ENCODE data around the gene SH2D6. TPM values are rescaled to one million over a fixed set of nuclear protein-coding genes. Genes with fewer than 3 reads are reported as not detected.

The SH2D6 gene
- total RNA-seq, 2 donors from 2014 or later = 0.24 to 0.81 TPM

- no peak overlapping the region for H3K27ac Mint-ChIP-seq
- ATAC-seq (no peak), DNase-seq (ENCODE audit: low spot score) (no peak)
- no peaks in the 10 kb centered on the region for H3K4me1 Mint-ChIP-seq (ENCODE audit: low read depth in 2 of 2)
- no peaks in the 10 kb centered on the region for H3K27me3 Mint-ChIP-seq
- no peak overlapping the region for H3K4me3 Mint-ChIP-seq
- no peaks in the 10 kb centered on the region for H3K36me3 Mint-ChIP-seq
- H3K9me3 Mint-ChIP-seq = no peaks in the 10 kb centered on the region
Measured at GRCh38 chr2:85445316-85446295, 27.1 kb downstream of the SH2D6 start.

- Mint-ChIP-seq H3K36me3 (no peaks in the 10 kb centered on the region), H3K4me1 (ENCODE audit: low read depth in 2 of 2) (no peaks in the 10 kb centered on the region), H3K4me3 (no peak overlapping the region), H3K9me3 (no peaks in the 10 kb centered on the region), H3K27me3 (no peaks in the 10 kb centered on the region), H3K27ac (no peak overlapping the region)
- DNase-seq (ENCODE audit: low spot score) = no peak
- no peak for ATAC-seq
Measured at GRCh38 chr2:85446296-85447221, 28.0 kb downstream of the SH2D6 start.

- H3K4me1 Mint-ChIP-seq (ENCODE audit: low read depth in 2 of 2) = no peaks in the 10 kb centered on the region
- ATAC-seq = no peak
- H3K4me3 Mint-ChIP-seq = no peak overlapping the region
- no peak overlapping the region for H3K27ac Mint-ChIP-seq
- H3K36me3 Mint-ChIP-seq = no peaks in the 10 kb centered on the region
- no peak for DNase-seq (ENCODE audit: low spot score)
- H3K27me3 Mint-ChIP-seq = no peaks in the 10 kb centered on the region
- H3K9me3 Mint-ChIP-seq = no peaks in the 10 kb centered on the region
Measured at GRCh38 chr2:85447222-85447585, 28.7 kb downstream of the SH2D6 start.

- Mint-ChIP-seq H3K4me1 (ENCODE audit: low read depth in 2 of 2) (no peaks in the 10 kb centered on the region), H3K9me3 (no peaks in the 10 kb centered on the region), H3K4me3 (no peak overlapping the region), H3K27ac (no peak overlapping the region), H3K27me3 (no peaks in the 10 kb centered on the region), H3K36me3 (no peaks in the 10 kb centered on the region)
- DNase-seq (ENCODE audit: low spot score) (no peak), ATAC-seq (no peak)
Measured at GRCh38 chr2:85448461-85449213, 30.1 kb downstream of the SH2D6 start.

GRCh38 chr2:85449214-85449588 is 30.7 kb downstream of the SH2D6 start:
- Mint-ChIP-seq H3K36me3 (no peaks in the 10 kb centered on the region), H3K4me1 (ENCODE audit: low read depth in 2 of 2) (no peaks in the 10 kb centered on the region), H3K9me3 (no peaks in the 10 kb centered on the region), H3K4me3 (no peak overlapping the region), H3K27ac (no peak overlapping the region), H3K27me3 (no peaks in the 10 kb centered on the region)
- DNase-seq (ENCODE audit: low spot score) (no peak), ATAC-seq (no peak)

- Mint-ChIP-seq H3K9me3 (no peaks in the 10 kb centered on the region), H3K4me1 (ENCODE audit: low read depth in 2 of 2) (no peaks in the 10 kb centered on the region), H3K4me3 (no peak overlapping the region), H3K27me3 (no peaks in the 10 kb centered on the region), H3K27ac (no peak overlapping the region), H3K36me3 (no peaks in the 10 kb centered on the region)
- ATAC-seq (no peak), DNase-seq (ENCODE audit: low spot score) (no peak)
Measured at GRCh38 chr2:85452237-85452636, 33.7 kb downstream of the SH2D6 start.

- no peaks in the 10 kb centered on the region for H3K27me3 Mint-ChIP-seq
- no peak for DNase-seq (ENCODE audit: low spot score)
- H3K9me3 Mint-ChIP-seq = no peaks in the 10 kb centered on the region
- ATAC-seq = no peak
- no peak overlapping the region for H3K27ac Mint-ChIP-seq
- no peak overlapping the region for H3K4me3 Mint-ChIP-seq
- H3K36me3 Mint-ChIP-seq = no peaks in the 10 kb centered on the region
- no peaks in the 10 kb centered on the region for H3K4me1 Mint-ChIP-seq (ENCODE audit: low read depth in 2 of 2)
Measured at GRCh38 chr2:85453571-85453970, 35.1 kb downstream of the SH2D6 start.

GRCh38 chr2:85455552-85456090 is 37.1 kb downstream of the SH2D6 start:
- Mint-ChIP-seq H3K36me3 (no peaks in the 10 kb centered on the region), H3K27me3 (no peaks in the 10 kb centered on the region), H3K4me1 (ENCODE audit: low read depth in 2 of 2) (no peaks in the 10 kb centered on the region), H3K4me3 (no peak overlapping the region), H3K27ac (no peak overlapping the region), H3K9me3 (no peaks in the 10 kb centered on the region)
- ATAC-seq (no peak), DNase-seq (ENCODE audit: low spot score) (no peak)

GRCh38 chr2:85457043-85457442 is 38.5 kb downstream of the SH2D6 start:
- no peak for ATAC-seq
- no peaks in the 10 kb centered on the region for H3K36me3 Mint-ChIP-seq
- no peaks in the 10 kb centered on the region for H3K27me3 Mint-ChIP-seq
- H3K4me1 Mint-ChIP-seq (ENCODE audit: low read depth in 2 of 2) = no peaks in the 10 kb centered on the region
- H3K4me3 Mint-ChIP-seq = no peak overlapping the region
- no peak overlapping the region for H3K27ac Mint-ChIP-seq
- DNase-seq (ENCODE audit: low spot score) = no peak
- H3K9me3 Mint-ChIP-seq = no peaks in the 10 kb centered on the region

- H3K4me3 Mint-ChIP-seq = no peak overlapping the region
- H3K9me3 Mint-ChIP-seq = no peaks in the 10 kb centered on the region
Measured at GRCh38 chr2:85457877-85458316, 39.4 kb downstream of the SH2D6 start.

GRCh38 chr2:85458601-85459563 is 40.4 kb downstream of the SH2D6 start:
- no peak for DNase-seq (ENCODE audit: low spot score)
- H3K4me3 Mint-ChIP-seq = no peak overlapping the region
- no peaks in the 10 kb centered on the region for H3K9me3 Mint-ChIP-seq
- no peaks in the 10 kb centered on the region for H3K36me3 Mint-ChIP-seq
- no peak overlapping the region for H3K27ac Mint-ChIP-seq
- H3K4me1 Mint-ChIP-seq (ENCODE audit: low read depth in 2 of 2) = no peaks in the 10 kb centered on the region
- H3K27me3 Mint-ChIP-seq = no peaks in the 10 kb centered on the region
- no peak for ATAC-seq

More at GRCh38 chr2:85457877-85458316, 39.4 kb downstream of the SH2D6 start:
- no peak for ATAC-seq
- H3K27ac Mint-ChIP-seq = no peak overlapping the region
- H3K27me3 Mint-ChIP-seq = no peaks in the 10 kb centered on the region
- no peaks in the 10 kb centered on the region for H3K4me1 Mint-ChIP-seq (ENCODE audit: low read depth in 2 of 2)
- no peak for DNase-seq (ENCODE audit: low spot score)
- H3K36me3 Mint-ChIP-seq = no peaks in the 10 kb centered on the region

GRCh38 chr2:85459771-85460170 is 41.3 kb downstream of the SH2D6 start:
- no peak for DNase-seq (ENCODE audit: low spot score)
- Mint-ChIP-seq H3K9me3 (no peaks in the 10 kb centered on the region), H3K4me1 (ENCODE audit: low read depth in 2 of 2) (no peaks in the 10 kb centered on the region), H3K4me3 (no peak overlapping the region), H3K27me3 (no peaks in the 10 kb centered on the region), H3K36me3 (no peaks in the 10 kb centered on the region), H3K27ac (no peak overlapping the region)
- no peak for ATAC-seq
